MCF 10A (cell line): ENCODE data around the gene ZFHX3. TPM values are rescaled to one million over a fixed set of nuclear protein-coding genes. Genes with fewer than 3 reads are reported as not detected.

ENCODE experiments used
- BruUV-seq: library from RNA; stranded (reverse); fragments of 400-500 nt; replicated peaks from 2 replicates; lab custom pipeline; 2021; lab: Mats Ljungman, UMichigan
- CTCF ChIA-PET: fragments of 300-600 bp; sonication (Branson Sonifier 250); formaldehyde crosslinking; extraction: SDS; loops from one replicate; lab custom pipeline; 2021; ENCODE audit warnings: antibody characterized with exemption, inconsistent platforms; lab: Yijun Ruan, JAX
- POLR2A ChIA-PET: fragments of 300-600, 350-650 bp; sonication (Branson Sonifier 250); formaldehyde crosslinking; extraction: SDS; loops from one replicate; lab custom pipeline; 2020; ENCODE audit warnings: antibody characterized with exemption, inconsistent platforms; lab: Yijun Ruan, JAX
- DNase-seq: peaks from one replicate; pipeline ENCODE4 v3.0.0-alpha.2; 2018; ENCODE audit not compliant: unreplicated experiment
- H3K27ac Mint-ChIP-seq: one replicate; pipeline ENCODE4 v1.8.0; 2022; ENCODE audit warnings: mild to moderate bottlenecking, low read depth, mixed read lengths; ENCODE audit not compliant: unreplicated experiment
- H3K27me3 Mint-ChIP-seq: one replicate; pipeline ENCODE4 v1.8.0; 2022; ENCODE audit warnings: mixed read lengths; ENCODE audit not compliant: insufficient read depth, unreplicated experiment
- H3K36me3 Mint-ChIP-seq: one replicate; pipeline ENCODE4 v1.8.0; 2022; ENCODE audit warnings: mild to moderate bottlenecking, moderate library complexity, mixed read lengths; ENCODE audit not compliant: insufficient read depth, unreplicated experiment
- H3K4me1 Mint-ChIP-seq: one replicate; pipeline ENCODE4 v1.8.0; 2022; ENCODE audit warnings: mixed read lengths; ENCODE audit not compliant: insufficient read depth, unreplicated experiment
- H3K4me3 Mint-ChIP-seq: one replicate; pipeline ENCODE4 v1.8.0; 2022; ENCODE audit warnings: mild to moderate bottlenecking, moderate library complexity, mixed read lengths; ENCODE audit not compliant: unreplicated experiment
- H3K9me3 Mint-ChIP-seq: one replicate; pipeline ENCODE4 v1.8.0; 2022; ENCODE audit warnings: mixed read lengths; ENCODE audit not compliant: unreplicated experiment
- intact Hi-C: fragments of 100-400 bp; cut with micrococcal nuclease; formaldehyde crosslinking; loops from 2 replicates; pipeline ENCODE4 v1.14.1; 2022
- total RNA-seq: library from RNA; stranded (reverse); gene quantifications from 2 replicates; pipeline ENCODE4 v1.2.3, GENCODE V29; 2022
- TF ChIP-seq, protein P1 (sequence below): fragments of 200-600 bp; IDR thresholded peaks from one replicate; pipeline ENCODE4 v1.8.0; 2022; ENCODE audit warnings: antibody characterized with exemption, mild to moderate bottlenecking; ENCODE audit not compliant: unreplicated experiment

The ZFHX3 gene
- total RNA-seq, 1 experiment from 2014 or later: 27.4 TPM

DNA sequence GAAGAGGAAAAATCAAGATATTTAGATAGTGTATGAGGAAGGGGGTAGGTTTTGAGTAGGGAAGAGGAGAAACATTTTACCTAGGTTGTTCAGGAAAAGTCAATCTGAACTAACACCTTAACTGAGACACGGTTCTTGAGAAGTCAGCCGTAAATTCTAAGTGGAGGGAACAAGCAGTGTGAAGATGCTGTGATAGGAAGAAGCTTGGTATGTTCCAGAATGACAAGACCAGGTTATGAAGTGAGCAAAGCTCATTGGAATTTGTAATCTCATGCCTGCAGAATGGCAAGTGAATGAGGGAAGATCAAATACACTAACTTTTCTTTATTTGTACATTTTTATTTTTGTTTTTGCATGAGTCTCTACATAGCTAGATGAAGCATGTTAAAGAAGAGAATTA lies 307.6 kb downstream of the ZFHX3 start:
- Mint-ChIP-seq H3K4me1 (peaks cover 4% of the 10 kb centered on the region), H3K27me3 (no peaks in the 10 kb centered on the region), H3K27ac (no peak overlapping the region), H3K9me3 (no peaks in the 10 kb centered on the region), H3K36me3 (no peaks in the 10 kb centered on the region), H3K4me3 (no peak overlapping the region)
- CTCF ChIA-PET: interaction anchor here (0.6 to 1.1 kb wide), 2 partner anchors 92 to 293 kb away, joined by 3 read pairs; no protein-coding TSS in a partner anchor
- intact Hi-C loops: no loop called here
- TF ChIP-seq, protein P1, sequence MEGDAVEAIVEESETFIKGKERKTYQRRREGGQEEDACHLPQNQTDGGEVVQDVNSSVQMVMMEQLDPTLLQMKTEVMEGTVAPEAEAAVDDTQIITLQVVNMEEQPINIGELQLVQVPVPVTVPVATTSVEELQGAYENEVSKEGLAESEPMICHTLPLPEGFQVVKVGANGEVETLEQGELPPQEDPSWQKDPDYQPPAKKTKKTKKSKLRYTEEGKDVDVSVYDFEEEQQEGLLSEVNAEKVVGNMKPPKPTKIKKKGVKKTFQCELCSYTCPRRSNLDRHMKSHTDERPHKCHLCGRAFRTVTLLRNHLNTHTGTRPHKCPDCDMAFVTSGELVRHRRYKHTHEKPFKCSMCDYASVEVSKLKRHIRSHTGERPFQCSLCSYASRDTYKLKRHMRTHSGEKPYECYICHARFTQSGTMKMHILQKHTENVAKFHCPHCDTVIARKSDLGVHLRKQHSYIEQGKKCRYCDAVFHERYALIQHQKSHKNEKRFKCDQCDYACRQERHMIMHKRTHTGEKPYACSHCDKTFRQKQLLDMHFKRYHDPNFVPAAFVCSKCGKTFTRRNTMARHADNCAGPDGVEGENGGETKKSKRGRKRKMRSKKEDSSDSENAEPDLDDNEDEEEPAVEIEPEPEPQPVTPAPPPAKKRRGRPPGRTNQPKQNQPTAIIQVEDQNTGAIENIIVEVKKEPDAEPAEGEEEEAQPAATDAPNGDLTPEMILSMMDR: no peak
- POLR2A ChIA-PET: no interaction called here
- BruUV-seq: no TSS peak
- no peak for DNase-seq

DNA sequence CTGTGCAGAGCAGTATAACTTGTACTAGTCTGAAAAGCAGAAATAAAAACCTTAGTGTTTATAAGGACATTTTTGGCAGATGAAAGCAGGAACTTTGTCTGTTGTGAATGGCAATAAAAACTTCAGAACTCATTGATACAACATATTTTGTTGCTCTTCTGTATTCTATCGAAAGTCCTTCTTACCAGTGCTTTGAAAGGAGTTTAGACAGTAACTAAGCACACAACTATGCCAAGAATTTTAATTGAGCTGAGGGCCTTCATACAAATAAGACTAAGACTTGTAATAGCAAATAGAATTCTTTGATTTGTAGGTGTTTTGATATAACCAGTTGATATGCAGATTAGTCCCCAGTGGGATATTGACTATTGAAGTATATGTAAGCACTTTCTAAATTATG lies 308.4 kb downstream of the ZFHX3 start:
- BruUV-seq: no TSS peak
- Mint-ChIP-seq H3K27me3 (no peaks in the 10 kb centered on the region), H3K4me3 (no peak overlapping the region), H3K4me1 (peaks cover 4% of the 10 kb centered on the region), H3K27ac (no peak overlapping the region), H3K9me3 (no peaks in the 10 kb centered on the region), H3K36me3 (no peaks in the 10 kb centered on the region)
- DNase-seq: no peak
- ChIA-PET POLR2A (interaction anchor here (0.6 kb wide), 1 partner anchor 114 kb away, joined by 3 read pairs; no protein-coding TSS in a partner anchor), CTCF (interaction anchor here (0.7 kb wide), 1 partner anchor 14 kb away, joined by 3 read pairs; no protein-coding TSS in a partner anchor)
- TF ChIP-seq, protein P1: no peak
- intact Hi-C loops: no loop called here

DNA sequence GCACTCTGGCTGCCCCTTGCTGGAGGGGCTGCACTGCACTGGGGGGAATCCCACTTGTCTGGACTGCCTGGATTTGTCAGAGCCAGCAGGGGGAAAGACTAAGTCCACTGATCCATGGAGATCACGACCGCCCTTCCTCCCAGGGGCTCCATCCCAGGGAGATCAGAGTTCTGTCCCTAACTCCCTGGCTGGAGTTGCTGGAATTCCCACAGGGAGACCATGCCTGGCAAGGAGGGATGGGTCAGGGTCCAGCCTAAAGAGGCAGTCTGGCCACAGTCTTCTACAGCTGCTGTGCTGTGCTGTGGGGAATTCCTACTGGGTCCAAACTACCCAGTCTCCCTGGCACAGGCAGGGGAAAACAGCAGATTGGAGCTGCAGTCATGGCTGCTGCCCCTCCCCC lies 311.9 kb downstream of the ZFHX3 start:
- Mint-ChIP-seq H3K4me3 (no peak overlapping the region), H3K27ac (no peak overlapping the region), H3K4me1 (peaks cover 4% of the 10 kb centered on the region), H3K27me3 (no peaks in the 10 kb centered on the region), H3K9me3 (no peaks in the 10 kb centered on the region), H3K36me3 (no peaks in the 10 kb centered on the region)
- ChIA-PET POLR2A (no interaction called here), CTCF (no interaction called here)
- intact Hi-C loops: no loop called here
- TF ChIP-seq, protein P1: no peak
- BruUV-seq: no TSS peak
- no peak for DNase-seq
